Vagina (tissue), 2 donors: ENCODE results near the gene NUCB1.

Experiments used
- CTCF ChIP-seq, 3 experiments: fragments of 450-650 bp in 2 of 3; fragments of 200-600 bp in 1 of 3; sonication (generic) in 1 of 3; IDR thresholded peaks; one replicate each; pipeline ENCODE4 v1.5.1; 2017 to 2019; ENCODE audit warnings: antibody characterized with exemption in 3 of 3, mild to moderate bottlenecking in 2 of 3, moderate library complexity in 2 of 3
- POLR2A ChIP-seq, 2 donors: fragments of 450-650 bp; IDR thresholded peaks; one replicate each; pipeline ENCODE4 v1.6.1; 2017; ENCODE audit warnings: antibody characterized with exemption in 2 of 2, mild to moderate bottlenecking in 2 of 2, moderate library complexity in 2 of 2
- POLR2AphosphoS5 ChIP-seq, 2 donors: sonication (generic); formaldehyde crosslinking; IDR thresholded peaks; one replicate each; pipeline ENCODE4 v1.9.0; 2017; ENCODE audit warnings: antibody characterized with exemption in 2 of 2, mild to moderate bottlenecking in 2 of 2, low read depth in 1 of 2; ENCODE audit not compliant: insufficient read depth in 1 of 2

- TF ChIP-seq POLR2AphosphoS5 (IDR thresholded peaks at IDR 0.05; ENCODE audit: insufficient read depth in 1 of 2, low read depth in 1 of 2) (no peak), CTCF (IDR thresholded peaks at IDR 0.05) (no peak), POLR2A (IDR thresholded peaks at IDR 0.05) (no peak)
Observed at GRCh38 chr19:48946463-48947257, 46.5 kb downstream of the NUCB1 start.
